PFSK-1 (cell line): ENCODE data around the gene CCDC12.

Experiments used
- POLR2AphosphoS5 ChIP-seq: IDR thresholded peaks from 2 replicates; pipeline ENCODE4 v1.6.1; 2012; ENCODE audit warnings: low read depth, mild to moderate bottlenecking, control low read depth, low read length, moderate library complexity
- TAF1 ChIP-seq: IDR thresholded peaks from 2 replicates; pipeline ENCODE4 v1.6.1; 2012; ENCODE audit warnings: low read length, control low read depth, borderline replicate concordance; ENCODE audit not compliant: insufficient read depth

GRCh38 chr3:47012342-47013230 is 36.0 kb upstream of the CCDC12 start:
- TF ChIP-seq TAF1: no peak
- TF ChIP-seq POLR2AphosphoS5: no peak
